Right atrium auricular region (tissue), 2 donors: ENCODE data around the gene AGBL4. TPM values are rescaled to one million over a fixed set of nuclear protein-coding genes. Genes with fewer than 3 reads are reported as not detected.

Experiments used
- DNase-seq: peaks from one replicate; pipeline ENCODE4 v3.0.0-alpha.2; 2019; ENCODE audit warnings: low spot score
- H3K27ac ChIP-seq, 2 donors: fragments of 200-600 bp; sonication (generic); 1 replicate in 1 of 2; 2 replicates in 1 of 2; pipeline ENCODE4 v1.5.1; 2016 to 2019
- H3K27me3 ChIP-seq, 2 donors: fragments of 200-600 bp; sonication (generic); one replicate each; pipeline versions ENCODE4 v1.5.1 to v1.6.0; 2017 to 2019
- H3K36me3 ChIP-seq: fragments of 200-600 bp; sonication (generic); one replicate; pipeline ENCODE4 v1.5.1; 2016
- H3K4me1 ChIP-seq, 2 donors: fragments of 200-600 bp; sonication (generic); one replicate each; pipeline versions ENCODE4 v1.5.1 to v1.6.0; 2017 to 2019
- H3K4me3 ChIP-seq, 2 donors: fragments of 200-600 bp; sonication (generic); 1 replicate in 1 of 2; 2 replicates in 1 of 2; pipeline ENCODE4 v1.5.1; 2017 to 2019; ENCODE audit warnings: mild to moderate bottlenecking in 1 of 2, moderate library complexity in 1 of 2
- H3K9me3 ChIP-seq, 2 donors: fragments of 200-600 bp; sonication (generic); one replicate each; pipeline ENCODE4 v1.5.1; 2019
- total RNA-seq, 2 donors: library from RNA; depleted of rRNA; stranded (reverse); fragments of >200 nt; gene quantifications; one replicate each; pipeline ENCODE4 v1.1.0, GENCODE V29; 2016
- TF ChIP-seq, protein P1 (sequence below), 2 donors: fragments of 200-600 bp; sonication (generic); IDR thresholded peaks; one replicate each; pipeline ENCODE4 v1.5.1; 2019; ENCODE audit warnings: antibody characterized with exemption in 2 of 2

The AGBL4 gene
- total RNA-seq, 2 donors from 2014 or later: 0.94 to 1.7 TPM

DNA sequence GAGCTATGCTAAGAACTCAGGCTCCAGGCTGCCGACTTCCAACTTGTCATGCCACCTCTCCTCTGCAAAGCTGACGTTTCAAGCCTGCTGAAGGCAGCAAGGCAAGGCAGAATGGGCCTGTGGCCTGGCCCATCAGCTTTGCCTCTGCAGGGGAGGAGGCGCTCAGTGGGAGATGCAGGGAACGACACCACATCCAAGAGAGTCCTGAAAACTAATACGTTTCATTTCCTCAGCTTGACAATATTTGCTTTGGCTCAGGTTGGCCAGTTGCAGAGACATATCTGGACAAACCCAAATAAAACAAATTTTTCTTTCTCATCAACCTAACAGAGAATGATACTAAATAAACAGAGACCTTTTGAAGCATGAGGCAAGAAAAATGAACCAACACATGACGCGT is 1282.4 kb downstream of the AGBL4 start:
- no peaks in the 10 kb centered on the region for H3K4me1 ChIP-seq
- no peak overlapping the region for H3K4me3 ChIP-seq
- no peaks in the 10 kb centered on the region for H3K36me3 ChIP-seq
- no peaks in the 10 kb centered on the region for H3K27me3 ChIP-seq
- no peak overlapping the region for H3K27ac ChIP-seq
- no peaks in the 10 kb centered on the region for H3K9me3 ChIP-seq
- DNase-seq: no peak
- TF ChIP-seq, protein P1, sequence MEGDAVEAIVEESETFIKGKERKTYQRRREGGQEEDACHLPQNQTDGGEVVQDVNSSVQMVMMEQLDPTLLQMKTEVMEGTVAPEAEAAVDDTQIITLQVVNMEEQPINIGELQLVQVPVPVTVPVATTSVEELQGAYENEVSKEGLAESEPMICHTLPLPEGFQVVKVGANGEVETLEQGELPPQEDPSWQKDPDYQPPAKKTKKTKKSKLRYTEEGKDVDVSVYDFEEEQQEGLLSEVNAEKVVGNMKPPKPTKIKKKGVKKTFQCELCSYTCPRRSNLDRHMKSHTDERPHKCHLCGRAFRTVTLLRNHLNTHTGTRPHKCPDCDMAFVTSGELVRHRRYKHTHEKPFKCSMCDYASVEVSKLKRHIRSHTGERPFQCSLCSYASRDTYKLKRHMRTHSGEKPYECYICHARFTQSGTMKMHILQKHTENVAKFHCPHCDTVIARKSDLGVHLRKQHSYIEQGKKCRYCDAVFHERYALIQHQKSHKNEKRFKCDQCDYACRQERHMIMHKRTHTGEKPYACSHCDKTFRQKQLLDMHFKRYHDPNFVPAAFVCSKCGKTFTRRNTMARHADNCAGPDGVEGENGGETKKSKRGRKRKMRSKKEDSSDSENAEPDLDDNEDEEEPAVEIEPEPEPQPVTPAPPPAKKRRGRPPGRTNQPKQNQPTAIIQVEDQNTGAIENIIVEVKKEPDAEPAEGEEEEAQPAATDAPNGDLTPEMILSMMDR (IDR thresholded peaks at IDR 0.05): no peak

DNA sequence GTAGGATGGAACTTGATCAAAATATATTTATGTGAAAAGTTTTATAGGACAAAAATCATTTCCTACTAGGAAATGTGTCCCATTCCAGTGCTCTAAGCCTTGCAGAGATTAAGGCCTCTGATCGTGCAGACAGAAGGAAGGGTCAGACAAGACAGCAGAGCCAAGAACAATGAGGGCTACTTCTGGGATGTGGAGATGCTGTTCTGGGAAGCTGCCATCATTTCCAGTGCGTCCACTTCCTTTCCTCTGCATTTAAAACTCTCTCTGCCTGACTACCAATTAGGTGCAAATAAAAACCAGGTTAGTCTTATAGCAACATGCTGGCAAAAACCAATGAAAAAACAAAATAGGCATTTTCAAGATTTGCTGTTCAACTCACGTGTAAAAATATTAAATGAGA is 1283.1 kb downstream of the AGBL4 start:
- H3K27ac ChIP-seq: no peak overlapping the region
- TF ChIP-seq, protein P1 (IDR thresholded peaks at IDR 0.05): no peak
- no peaks in the 10 kb centered on the region for H3K4me1 ChIP-seq

DNA sequence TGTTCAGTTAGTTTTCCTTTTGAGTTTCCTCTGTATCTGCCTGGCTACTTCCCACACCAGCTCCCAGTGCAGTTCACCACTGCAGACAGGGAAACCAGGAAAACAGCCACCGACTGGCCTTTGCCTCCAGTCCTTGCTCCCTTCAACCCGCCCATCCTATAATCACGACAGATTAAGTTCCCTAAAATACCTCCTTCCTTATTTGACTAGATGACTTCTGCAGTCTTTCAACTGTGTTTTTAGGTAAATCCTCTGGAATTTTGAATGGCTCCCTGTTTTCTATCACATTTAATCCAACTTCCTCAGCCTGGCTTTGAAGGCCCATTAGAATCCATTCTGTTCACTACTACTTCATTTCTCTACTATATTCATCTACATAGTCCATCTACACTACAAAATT is 1284.7 kb downstream of the AGBL4 start:
- TF ChIP-seq, protein P1 (IDR thresholded peaks at IDR 0.05): no peak
- Histone ChIP-seq H3K27ac (no peak overlapping the region), H3K27me3 (no peaks in the 10 kb centered on the region), H3K9me3 (no peaks in the 10 kb centered on the region), H3K4me3 (no peak overlapping the region), H3K4me1 (no peaks in the 10 kb centered on the region), H3K36me3 (peaks cover 21% of the 10 kb centered on the region)
- no peak for DNase-seq

More for the DNA sequence above, 1283.1 kb downstream of the AGBL4 start:
- H3K9me3 ChIP-seq: no peaks in the 10 kb centered on the region
- H3K27me3 ChIP-seq: no peaks in the 10 kb centered on the region
- H3K4me3 ChIP-seq: no peak overlapping the region
- no peak for DNase-seq
- H3K36me3 ChIP-seq: peaks cover 7% of the 10 kb centered on the region

DNA sequence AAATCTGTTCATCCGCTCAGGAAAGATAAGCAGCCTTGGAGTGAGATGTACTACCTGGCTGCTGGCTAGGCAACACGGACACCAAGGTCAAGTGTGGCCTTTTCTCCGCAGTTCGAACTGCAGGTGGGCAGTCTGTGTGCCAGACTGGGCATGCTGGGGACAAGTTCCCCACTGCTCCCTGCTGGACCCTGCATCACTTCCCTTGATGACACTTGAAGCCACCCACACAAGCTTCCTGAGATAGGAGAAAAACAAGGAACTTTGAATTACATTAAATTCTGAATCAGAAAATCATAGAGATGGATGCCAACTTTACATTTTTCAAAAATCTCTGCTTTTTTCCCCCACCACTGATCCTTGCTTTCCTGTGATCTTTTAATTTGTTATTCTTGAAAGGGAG is 1285.4 kb downstream of the AGBL4 start:
- Histone ChIP-seq H3K27me3 (no peaks in the 10 kb centered on the region), H3K9me3 (no peaks in the 10 kb centered on the region), H3K27ac (no peak overlapping the region), H3K36me3 (peaks cover 28% of the 10 kb centered on the region), H3K4me1 (no peaks in the 10 kb centered on the region), H3K4me3 (no peak overlapping the region)
- no peak for DNase-seq
- TF ChIP-seq, protein P1 (IDR thresholded peaks at IDR 0.05): no peak

DNA sequence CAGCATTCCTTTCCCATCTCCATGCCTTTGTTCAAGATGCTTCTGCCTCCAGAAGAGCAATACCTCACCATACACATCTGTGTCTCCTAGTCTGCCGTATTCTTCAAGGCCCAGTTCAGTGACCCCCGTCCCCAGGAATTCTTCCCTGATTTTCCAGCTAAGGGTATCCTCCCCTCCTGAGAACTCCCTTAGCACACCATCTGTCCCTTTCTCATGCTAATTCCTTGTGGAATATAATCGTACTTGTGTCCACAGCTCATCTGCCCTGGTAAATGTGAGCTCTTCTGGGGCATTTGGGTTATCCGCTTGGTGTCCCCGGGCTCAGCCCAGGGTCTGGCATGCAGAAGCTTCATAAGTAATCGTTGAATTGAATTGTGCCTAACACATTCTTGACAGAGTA is 1288.0 kb downstream of the AGBL4 start:
- peaks cover 45% of the 10 kb centered on the region for H3K36me3 ChIP-seq
- H3K9me3 ChIP-seq: no peaks in the 10 kb centered on the region
- H3K27me3 ChIP-seq: no peaks in the 10 kb centered on the region
- no peak overlapping the region for H3K27ac ChIP-seq
- DNase-seq: no peak
- H3K4me3 ChIP-seq: no peak overlapping the region
- TF ChIP-seq, protein P1 (IDR thresholded peaks at IDR 0.05): no peak
- no peaks in the 10 kb centered on the region for H3K4me1 ChIP-seq

DNA sequence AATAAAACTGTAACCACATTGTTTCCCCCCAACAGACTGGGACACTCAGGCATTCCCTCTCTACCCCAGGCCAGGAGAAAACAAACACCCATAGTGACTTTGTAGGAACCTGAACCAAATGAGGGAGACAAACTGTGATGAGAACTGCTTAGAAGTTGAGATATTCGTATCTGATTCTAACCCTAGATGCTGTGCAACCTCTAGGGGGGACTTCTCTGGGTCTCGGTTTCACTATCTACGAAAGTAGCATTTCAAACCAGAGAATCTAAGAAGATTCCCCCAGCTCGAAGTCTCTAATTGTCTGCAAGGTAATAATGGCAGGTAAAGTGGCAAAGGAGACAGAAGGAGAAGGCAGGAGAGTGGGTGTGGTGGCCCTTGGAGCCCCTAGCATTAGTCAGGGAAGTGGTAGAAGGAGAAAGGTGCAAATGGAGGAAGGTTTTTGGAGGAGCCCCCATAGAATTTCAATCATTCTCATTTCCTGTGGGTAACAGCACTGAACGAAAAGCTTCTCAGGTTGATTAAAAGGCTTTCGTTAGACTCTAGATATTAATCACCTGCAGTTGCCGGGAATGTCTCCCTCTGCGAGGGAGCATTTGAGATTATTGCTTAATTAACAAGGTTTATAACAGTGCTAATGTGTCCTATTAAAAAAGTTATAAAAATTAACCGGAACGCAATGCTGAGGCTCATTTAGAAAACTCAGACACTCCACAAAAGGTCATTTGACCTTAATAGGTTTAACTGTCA is 1293.4 kb downstream of the AGBL4 start:
- H3K4me1 ChIP-seq: no peaks in the 10 kb centered on the region
- H3K36me3 ChIP-seq: peaks cover 43% of the 10 kb centered on the region
- TF ChIP-seq, protein P1 (IDR thresholded peaks at IDR 0.05): no peak
- no peaks in the 10 kb centered on the region for H3K9me3 ChIP-seq
- no peak overlapping the region for H3K4me3 ChIP-seq
- no peak for DNase-seq
- H3K27me3 ChIP-seq: no peaks in the 10 kb centered on the region
- no peak overlapping the region for H3K27ac ChIP-seq
